Fibroblast of lung (primary cell): ENCODE results near the gene RAD52. TPM values are rescaled to one million over a fixed set of nuclear protein-coding genes. Genes with fewer than 3 reads are reported as not detected.

Experiments used
- DNase-seq, 2 donors: peaks; one replicate each; pipeline versions ENCODE4 v3.0.0 to v3.0.0-alpha.2; 2010; ENCODE audit warnings: low read depth in 2 of 2
- H2AFZ ChIP-seq: 2 replicates; pipeline ENCODE4 v1.5.1; 2012; ENCODE audit warnings: low read length, control low read depth, inconsistent platforms
- H3K27ac ChIP-seq: 2 replicates; pipeline ENCODE4 v1.5.1; 2011; ENCODE audit warnings: low read length, control low read depth; ENCODE audit not compliant: insufficient read depth
- H3K27me3 ChIP-seq: 2 replicates; pipeline ENCODE4 v1.5.1; 2011; ENCODE audit warnings: mild to moderate bottlenecking, low read length; ENCODE audit not compliant: control insufficient read depth, insufficient read depth
- H3K36me3 ChIP-seq: 2 replicates; pipeline ENCODE4 v1.5.1; 2011; ENCODE audit warnings: low read length; ENCODE audit not compliant: control insufficient read depth, insufficient read depth
- H3K4me1 ChIP-seq: 2 replicates; pipeline ENCODE4 v1.5.1; 2011; ENCODE audit warnings: low read length; ENCODE audit not compliant: control insufficient read depth, insufficient read depth; ENCODE audit errors: extremely low read depth
- H3K4me2 ChIP-seq: 2 replicates; pipeline ENCODE4 v1.5.1; 2011; ENCODE audit warnings: low read length, control low read depth; ENCODE audit not compliant: insufficient read depth; ENCODE audit errors: extremely low read depth
- H3K4me3 ChIP-seq, 4 experiments: fragments of 200-600 bp in 1 of 4; sonication (generic) in 1 of 4; replicated peaks in 1 of 4; 2 replicates each; pipeline ENCODE4 v1.5.1; 2011 to 2016; ENCODE audit warnings: low read length in 4 of 4, low read depth in 3 of 4, mild to moderate bottlenecking in 3 of 4, control low read depth in 2 of 4, inconsistent platforms in 1 of 4, mixed read lengths in 1 of 4; ENCODE audit not compliant: insufficient read depth in 1 of 4; ENCODE audit errors: control extremely low read depth in 1 of 4
- H3K79me2 ChIP-seq: 2 replicates; pipeline ENCODE4 v1.5.1; 2012; ENCODE audit warnings: mild to moderate bottlenecking, low read length, inconsistent platforms; ENCODE audit not compliant: control insufficient read depth, insufficient read depth
- H3K9ac ChIP-seq: 2 replicates; pipeline ENCODE4 v1.5.1; 2011; ENCODE audit warnings: mild to moderate bottlenecking, low read length, control low read depth; ENCODE audit not compliant: insufficient read depth
- H3K9me3 ChIP-seq: 2 replicates; pipeline ENCODE4 v1.5.1; 2012; ENCODE audit warnings: low read depth, low read length; ENCODE audit not compliant: control insufficient read depth, insufficient read depth
- H4K20me1 ChIP-seq: 2 replicates; pipeline ENCODE4 v1.5.1; 2011; ENCODE audit warnings: low read length; ENCODE audit not compliant: control insufficient read depth, insufficient read depth; ENCODE audit errors: extremely low read depth
- EZH2 ChIP-seq: IDR thresholded peaks from 2 replicates; pipeline ENCODE4 v1.5.1; 2012; ENCODE audit warnings: low read length, control low read depth, mild to moderate bottlenecking; ENCODE audit errors: missing control alignments
- polyA plus RNA-seq, 2 donors: library from polyadenylated mRNA; depleted of rRNA in 1 of 2; stranded (reverse) in 1 of 2; unstranded in 1 of 2; fragments of >200 nt; gene quantifications; 2 replicates each; pipeline ENCODE4 v1.2.1, GENCODE V29; 2011 to 2012; ENCODE audit warnings: missing spikeins in 1 of 2
- total RNA-seq: library from RNA; depleted of rRNA; stranded (reverse); fragments of >200 nt; gene quantifications from 2 replicates; pipeline ENCODE4 v1.2.1, GENCODE V29; 2014
- TF ChIP-seq, protein P1 (sequence below), 2 donors: IDR thresholded peaks in 1 of 2; conservative IDR thresholded peaks in 1 of 2; 1 replicate in 1 of 2; 2 replicates in 1 of 2; pipeline ENCODE4 v1.5.1; 2011 to 2012; ENCODE audit warnings: low read length in 2 of 2, control low read depth in 1 of 2, inconsistent platforms in 1 of 2, low read depth in 1 of 2, mild to moderate bottlenecking in 1 of 2

The RAD52 gene
- total and polyA plus RNA-seq, 2 donors (not counting 1 experiment from before 2014, with no cell fraction given), result 7.3 to 19.2 TPM

GRCh38 chr12:884746-885414 lies 64.6 kb downstream of the RAD52 start:
- DNase-seq, result no peak
- no peaks in the 10 kb centered on the region for H3K79me2 ChIP-seq
- no peaks in the 10 kb centered on the region for H3K4me1 ChIP-seq
- no peak for TF ChIP-seq EZH2
- TF ChIP-seq, protein P1, sequence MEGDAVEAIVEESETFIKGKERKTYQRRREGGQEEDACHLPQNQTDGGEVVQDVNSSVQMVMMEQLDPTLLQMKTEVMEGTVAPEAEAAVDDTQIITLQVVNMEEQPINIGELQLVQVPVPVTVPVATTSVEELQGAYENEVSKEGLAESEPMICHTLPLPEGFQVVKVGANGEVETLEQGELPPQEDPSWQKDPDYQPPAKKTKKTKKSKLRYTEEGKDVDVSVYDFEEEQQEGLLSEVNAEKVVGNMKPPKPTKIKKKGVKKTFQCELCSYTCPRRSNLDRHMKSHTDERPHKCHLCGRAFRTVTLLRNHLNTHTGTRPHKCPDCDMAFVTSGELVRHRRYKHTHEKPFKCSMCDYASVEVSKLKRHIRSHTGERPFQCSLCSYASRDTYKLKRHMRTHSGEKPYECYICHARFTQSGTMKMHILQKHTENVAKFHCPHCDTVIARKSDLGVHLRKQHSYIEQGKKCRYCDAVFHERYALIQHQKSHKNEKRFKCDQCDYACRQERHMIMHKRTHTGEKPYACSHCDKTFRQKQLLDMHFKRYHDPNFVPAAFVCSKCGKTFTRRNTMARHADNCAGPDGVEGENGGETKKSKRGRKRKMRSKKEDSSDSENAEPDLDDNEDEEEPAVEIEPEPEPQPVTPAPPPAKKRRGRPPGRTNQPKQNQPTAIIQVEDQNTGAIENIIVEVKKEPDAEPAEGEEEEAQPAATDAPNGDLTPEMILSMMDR (conservative IDR thresholded peaks at IDR 0.05 in 1 of 2, IDR thresholded peaks at IDR 0.05 in 1 of 2; ENCODE audit: low read depth in 1 of 2, low read length in 2 of 2), result no peak
- H3K4me3 ChIP-seq, result no peak overlapping the region
- H3K4me2 ChIP-seq, result no peak overlapping the region
- no peaks in the 10 kb centered on the region for H4K20me1 ChIP-seq
- H3K36me3 ChIP-seq, result peaks cover 16% of the 10 kb centered on the region
- no peak overlapping the region for H3K9ac ChIP-seq
- no peak overlapping the region for H3K27ac ChIP-seq
- H2AFZ ChIP-seq, result no peak overlapping the region
- H3K9me3 ChIP-seq, result no peaks in the 10 kb centered on the region
- H3K27me3 ChIP-seq, result no peaks in the 10 kb centered on the region

- Histone ChIP-seq H3K9me3 (no peaks in the 10 kb centered on the region), H3K4me1 (no peaks in the 10 kb centered on the region), H2AFZ (no peak overlapping the region), H4K20me1 (no peaks in the 10 kb centered on the region), H3K27me3 (no peaks in the 10 kb centered on the region), H3K4me3 (no peak overlapping the region), H3K79me2 (no peaks in the 10 kb centered on the region), H3K4me2 (no peak overlapping the region), H3K36me3 (peaks cover 12% of the 10 kb centered on the region), H3K27ac (no peak overlapping the region), H3K9ac (no peak overlapping the region)
- DNase-seq, result no peak
- TF ChIP-seq, protein P1 (conservative IDR thresholded peaks at IDR 0.05 in 1 of 2, IDR thresholded peaks at IDR 0.05 in 1 of 2; ENCODE audit: low read depth in 1 of 2, low read length in 2 of 2), result no peak
Measured at GRCh38 chr12:880656-881055, 68.8 kb downstream of the RAD52 start.

- H3K9ac ChIP-seq, result no peak overlapping the region
- TF ChIP-seq EZH2, result no peak
- TF ChIP-seq, protein P1 (conservative IDR thresholded peaks at IDR 0.05 in 1 of 2, IDR thresholded peaks at IDR 0.05 in 1 of 2; ENCODE audit: low read depth in 1 of 2, low read length in 2 of 2), result no peak
- no peak overlapping the region for H3K27ac ChIP-seq
- peak; percentile 40 to 78 for DNase-seq
- no peak overlapping the region for H3K4me2 ChIP-seq
- H3K79me2 ChIP-seq, result no peaks in the 10 kb centered on the region
- H3K36me3 ChIP-seq, result peaks cover 6% of the 10 kb centered on the region
- H3K27me3 ChIP-seq, result no peaks in the 10 kb centered on the region
- no peak overlapping the region for H3K4me3 ChIP-seq
- H2AFZ ChIP-seq, result no peak overlapping the region
- no peaks in the 10 kb centered on the region for H3K4me1 ChIP-seq
- H3K9me3 ChIP-seq, result no peaks in the 10 kb centered on the region
- H4K20me1 ChIP-seq, result no peaks in the 10 kb centered on the region
Measured at GRCh38 chr12:879641-880040, 69.9 kb downstream of the RAD52 start.
